ENCODE results near the gene GAR1.
"Not testable (repeated sequence)": the region's sequence is repeated elsewhere in the genome, so short reads cannot be mapped to it uniquely, and the experiment has no call there.

Gene GAR1

DNA sequence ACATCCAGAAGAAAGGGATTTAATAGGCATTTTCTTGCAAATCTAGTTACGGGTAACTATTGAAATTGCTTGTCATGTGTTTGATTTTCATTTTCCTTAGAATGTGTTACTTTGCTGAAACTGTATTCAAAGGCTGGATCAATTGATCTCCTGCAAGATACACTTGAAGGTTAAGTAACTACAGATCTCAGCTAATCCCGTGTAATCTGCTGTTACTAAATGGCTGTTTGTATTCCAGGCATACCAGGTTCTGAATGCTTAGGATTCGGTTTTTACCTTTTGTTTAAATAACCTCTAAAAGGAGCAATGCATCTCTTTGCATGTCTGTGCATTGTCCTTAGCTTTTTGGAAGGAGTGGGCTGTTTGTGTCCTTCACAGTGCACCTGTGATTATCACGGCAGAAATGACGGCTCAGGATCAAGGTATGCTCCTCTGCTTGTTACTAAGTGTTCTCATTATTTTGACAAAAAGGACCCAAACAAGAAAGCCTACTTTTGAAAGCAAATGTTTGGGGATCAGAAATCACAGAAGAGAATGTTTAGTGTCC is 32.4 kb downstream of the GAR1 start, which contains the start of gene LRIT3:
TSS of gene LRIT3 (plus strand) at position 212 of the 547 bp plus-strand sequence. CDS start at position 307, 95 bp downstream.
- no peak for DNase-seq

DNA sequence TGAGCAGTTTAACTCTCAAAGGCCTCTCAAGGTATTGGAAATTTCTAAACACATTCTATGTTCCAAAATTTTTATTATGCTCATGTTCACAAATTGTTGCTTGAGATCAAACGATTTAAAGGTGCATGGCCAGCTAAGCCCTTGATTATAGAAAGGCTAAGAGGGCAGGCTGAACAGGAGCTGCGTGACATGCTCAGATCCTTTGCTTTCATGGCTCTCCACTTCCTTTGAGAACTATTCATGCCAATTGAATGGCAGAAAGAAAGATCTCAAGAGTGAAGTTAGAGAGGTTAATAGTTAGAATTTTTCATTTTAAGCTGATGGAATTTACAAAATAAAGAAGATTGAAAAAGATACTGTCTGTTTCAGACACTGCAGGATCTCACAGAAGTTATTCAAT is 32.9 kb downstream of the GAR1 start:
- DNase-seq, result no peak

DNA sequence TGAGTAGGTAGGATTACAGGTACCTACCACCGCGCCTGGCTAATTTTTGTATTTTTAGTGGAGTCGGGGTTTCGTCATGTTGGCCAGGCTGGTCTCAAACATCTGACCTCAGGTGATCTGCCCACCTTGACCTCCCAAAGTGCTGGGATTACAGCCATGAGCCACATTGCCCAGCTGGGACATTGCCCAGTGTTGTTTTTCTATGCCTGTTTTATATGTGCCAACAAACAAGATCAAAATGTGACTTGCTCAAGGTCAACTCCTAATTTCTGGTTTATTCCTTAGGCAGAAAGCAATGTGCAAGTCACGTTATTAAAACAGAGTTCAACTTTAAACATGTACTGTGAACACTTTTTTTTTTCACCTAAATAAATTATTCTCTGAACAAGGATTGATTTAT is 35.0 kb downstream of the GAR1 start:
- no peak for DNase-seq

DNA sequence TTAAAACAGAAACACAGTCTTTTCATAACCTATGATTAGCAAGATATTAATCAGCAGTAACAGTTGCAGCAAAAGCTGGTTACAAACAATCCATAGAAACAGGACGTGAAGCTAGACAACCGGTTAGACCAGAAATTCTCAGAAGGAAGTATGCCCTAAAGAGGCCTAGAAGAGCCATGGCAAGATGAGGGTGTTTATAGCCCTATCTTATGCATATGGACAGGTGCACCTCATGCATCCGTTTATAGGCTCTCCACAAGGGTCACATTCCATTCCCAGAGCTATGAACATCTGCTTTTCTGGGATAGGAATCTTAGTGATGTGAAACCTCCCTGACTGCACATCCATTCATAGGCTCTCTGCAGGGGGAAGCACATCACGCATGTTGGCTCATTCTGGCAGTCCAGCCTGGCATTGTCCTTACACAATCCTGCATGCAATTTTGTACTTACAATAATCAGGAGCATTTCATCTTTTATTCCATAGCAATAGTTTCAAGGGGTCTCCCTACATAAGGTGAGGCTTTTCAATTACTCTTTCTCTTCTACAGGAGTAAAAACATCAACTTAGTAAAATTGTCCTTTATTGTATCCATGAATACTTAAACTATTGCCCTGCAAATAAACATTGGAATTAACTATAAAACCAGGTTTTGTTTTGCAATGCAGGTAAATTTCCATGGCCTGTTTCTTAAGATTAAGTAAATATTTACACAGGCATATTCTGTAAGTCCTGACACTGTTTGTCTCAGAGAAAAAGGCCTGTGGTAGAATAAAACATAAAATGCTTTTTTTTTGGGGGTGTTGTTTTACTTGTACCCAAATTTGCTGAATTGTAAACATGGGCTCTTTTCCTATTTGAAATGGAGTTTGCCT is 44.1 kb downstream of the GAR1 start:
- not testable (repeated sequence) for DNase-seq

DNA sequence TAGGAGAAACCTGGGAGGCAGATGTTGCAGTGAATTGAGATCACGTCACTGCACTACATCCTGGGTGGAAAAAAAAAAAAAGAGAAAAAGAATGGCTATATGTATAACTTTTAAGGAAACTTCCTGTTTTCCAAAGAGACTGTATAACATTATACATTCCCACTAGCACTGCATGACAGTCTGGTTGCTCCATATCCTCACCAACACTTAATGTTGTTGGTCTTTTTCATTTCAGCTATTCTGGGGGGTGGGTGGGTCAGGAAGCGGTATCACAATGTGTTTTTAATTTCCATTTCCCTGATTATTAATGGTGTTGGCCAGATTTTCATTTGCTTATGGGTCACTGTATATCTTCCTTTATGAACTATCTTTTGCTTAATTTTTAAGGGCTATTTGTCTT is 45.7 kb downstream of the GAR1 start:
- DNase-seq, result no peak

DNA sequence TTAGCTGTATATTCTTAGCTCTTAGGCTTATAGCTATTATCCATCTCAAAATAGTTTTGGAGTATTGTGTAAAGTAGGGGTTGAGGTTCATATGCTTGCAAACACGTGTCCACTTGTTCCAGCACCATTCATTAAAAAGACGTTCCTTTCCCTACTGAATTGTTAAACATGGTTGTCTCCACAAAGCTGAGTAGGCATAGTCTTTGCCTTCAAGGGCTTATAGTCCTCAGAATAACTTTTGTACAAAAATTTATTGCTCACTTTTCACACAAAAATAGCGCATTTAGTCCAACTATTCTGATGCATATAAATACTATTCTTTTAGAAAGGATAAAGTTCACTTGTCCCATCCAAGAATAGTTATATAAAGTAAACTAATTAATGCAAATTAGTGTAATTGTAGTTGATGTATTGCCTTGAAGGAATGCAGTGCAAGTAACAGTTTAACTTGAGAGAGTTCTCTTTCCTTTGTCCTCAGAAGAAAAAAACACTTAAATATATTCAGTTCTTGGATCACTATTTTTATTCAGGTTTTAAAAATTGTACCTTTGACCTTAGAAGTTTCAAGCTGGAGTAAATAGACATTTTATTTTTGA is 46.5 kb downstream of the GAR1 start:
- DNase-seq, result no peak

DNA sequence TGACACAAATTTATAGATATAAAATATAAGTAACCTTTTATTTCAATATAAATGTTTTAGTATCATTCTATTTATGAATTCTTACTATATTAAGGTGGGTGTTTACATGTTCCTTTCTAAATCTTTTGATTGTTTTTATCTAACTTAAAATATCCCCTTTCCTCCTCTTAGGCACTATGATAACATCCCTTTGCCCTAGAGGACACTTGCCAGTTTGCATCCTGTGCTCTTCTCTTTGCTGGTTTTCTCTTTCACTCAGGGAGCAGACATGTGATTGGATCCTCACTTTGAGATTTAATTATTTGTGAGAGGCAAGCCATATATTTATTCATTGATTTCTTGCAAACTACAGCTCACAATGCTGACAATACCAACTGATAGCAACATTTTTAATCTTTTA is 48.6 kb downstream of the GAR1 start:
- no peak for DNase-seq

DNA sequence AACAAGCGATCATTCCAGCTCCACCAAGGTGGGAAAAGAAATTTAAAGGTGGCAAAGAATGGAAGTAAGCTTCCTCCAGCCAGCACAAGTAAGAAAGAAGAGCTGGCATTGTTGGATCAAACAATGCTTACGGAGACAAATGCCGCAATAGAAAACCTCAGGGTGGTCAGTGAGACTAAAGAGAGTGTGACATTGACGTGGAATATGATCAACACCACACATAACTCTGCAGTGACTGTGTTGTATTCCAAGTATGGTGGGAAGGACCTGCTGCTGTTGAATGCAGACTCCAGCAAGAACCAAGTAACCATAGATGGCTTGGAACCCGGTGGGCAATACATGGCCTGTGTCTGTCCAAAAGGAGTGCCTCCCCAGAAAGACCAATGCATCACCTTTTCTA is 54.5 kb downstream of the GAR1 start:
- DNase-seq, result no peak

DNA sequence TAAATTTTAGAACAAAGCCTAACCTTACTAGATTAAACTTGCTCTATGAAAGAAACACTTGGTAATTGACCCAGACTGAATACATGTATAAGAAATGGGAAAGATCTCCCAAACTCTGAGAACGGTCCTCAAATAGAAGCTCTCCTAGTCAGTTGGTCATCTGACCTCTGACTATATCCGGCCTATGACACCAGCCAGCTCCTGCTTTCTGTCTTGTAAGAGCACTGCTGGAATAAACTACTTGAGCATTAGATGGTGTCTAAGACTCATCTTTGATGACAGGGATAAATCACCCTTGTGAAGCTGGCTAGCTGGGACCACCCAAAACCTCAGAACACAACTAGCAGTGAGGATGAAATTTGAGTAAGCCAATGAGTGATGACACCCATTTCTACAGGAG is 56.5 kb downstream of the GAR1 start:
- no peak for DNase-seq

DNA sequence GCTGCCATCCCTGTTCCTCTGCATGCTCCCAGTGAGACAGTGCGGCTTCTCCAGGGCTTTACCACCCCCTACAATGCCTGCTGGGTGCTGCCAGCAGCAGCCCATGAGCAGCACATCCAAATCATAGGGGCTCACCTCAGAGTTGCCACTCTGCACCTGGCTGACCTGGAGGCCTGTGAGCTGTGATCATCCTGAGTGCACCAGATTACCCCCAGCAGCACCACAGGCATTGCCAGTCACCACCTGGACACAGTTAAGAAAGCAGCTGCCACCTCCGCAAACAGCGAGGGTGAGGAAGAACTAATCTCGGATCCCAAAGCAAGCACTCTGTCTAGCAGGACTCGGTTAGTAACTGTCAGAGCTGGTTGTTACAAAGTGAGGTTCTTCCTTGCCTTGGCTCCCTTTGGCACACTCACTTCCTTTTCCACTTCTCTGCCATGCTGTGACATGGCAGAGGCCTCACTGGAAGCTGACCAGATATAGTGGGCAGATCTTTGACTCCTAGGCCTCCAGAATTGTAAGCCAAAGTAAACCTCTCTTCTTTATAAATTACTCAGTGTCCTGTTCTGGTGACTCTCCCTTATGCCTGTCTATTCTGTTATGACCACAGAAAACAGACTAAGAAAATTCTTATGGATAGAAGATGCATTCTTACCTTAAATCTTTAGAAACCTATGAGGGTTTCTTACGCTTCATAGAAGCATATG is 57.5 kb downstream of the GAR1 start:
- no peak for DNase-seq

DNA sequence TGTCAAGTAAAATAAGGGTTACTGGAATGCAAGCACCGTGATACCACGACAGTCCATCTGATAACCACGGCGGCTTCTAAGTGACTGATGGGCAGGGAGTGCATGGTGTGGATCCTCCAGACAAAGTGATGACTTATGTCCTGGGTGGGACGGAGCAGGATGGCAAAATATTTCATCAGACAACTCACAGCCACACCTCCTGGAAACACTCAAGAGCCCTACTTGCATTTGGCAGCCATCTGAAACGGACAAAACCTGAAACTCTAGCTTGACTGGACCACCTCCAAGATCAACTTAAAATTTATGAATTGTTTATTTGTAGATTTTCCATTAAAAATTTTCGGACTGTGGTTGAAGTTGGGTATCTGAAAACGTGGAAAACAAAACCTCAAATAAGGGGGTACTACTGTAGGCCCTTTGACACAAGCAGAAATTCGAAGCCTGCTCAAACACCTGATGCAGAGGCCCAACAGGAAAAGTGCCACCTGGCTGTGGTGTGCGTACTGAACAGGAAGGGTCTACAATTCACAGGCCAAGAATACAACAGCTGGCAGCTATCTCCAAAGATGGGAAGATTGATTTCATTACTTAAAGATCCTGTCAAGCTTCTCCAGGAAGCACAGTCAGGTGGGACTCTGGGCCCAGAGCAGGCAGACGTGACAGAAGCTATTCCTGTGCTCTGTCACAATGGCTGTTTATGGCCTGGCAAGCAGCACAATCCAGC is 58.4 kb downstream of the GAR1 start:
- no peak for DNase-seq

Measured in COR-L47 (cell line).